IMR-90 (cell line): ENCODE data around the gene BMP15. TPM values are rescaled to one million over a fixed set of nuclear protein-coding genes. Genes with fewer than 3 reads are reported as not detected.
A peak's percentile ranks its signal among the peaks of the same experiment; 100 is the strongest.

Experiments
- ATAC-seq: fragments of 200-7000 bp; cut with Tn5 transposase; 2 replicates; pipeline ENCODE4 v1.9.1; 2020; ENCODE audit warnings: low read depth, mild to moderate bottlenecking, moderate library complexity
- BruUV-seq: library from RNA; stranded (reverse); fragments of 400-500 nt; replicated peaks from 2 replicates; lab custom pipeline; 2021; lab: Mats Ljungman, UMichigan
- CTCF ChIA-PET: fragments of 300-600 bp; formaldehyde crosslinking; extraction: SDS; loops from one replicate; lab custom pipeline; 2021; ENCODE audit warnings: antibody characterized with exemption; lab: Yijun Ruan, JAX
- POLR2A ChIA-PET: fragments of 300-600 bp; sonication (Branson Sonifier 250); formaldehyde crosslinking; loops from one replicate; lab custom pipeline; 2022; ENCODE audit warnings: antibody characterized with exemption; ENCODE audit not compliant: unreplicated experiment; lab: Charles Lee
- DNase-seq: peaks from one replicate; pipeline ENCODE4 v3.0.0; 2013
- H2AFZ ChIP-seq: replicated peaks from 2 replicates; pipeline ENCODE3; 2013; ENCODE audit warnings: low read length, mild to moderate bottlenecking; ENCODE audit not compliant: poor library complexity
- H2AK5ac ChIP-seq: 2 replicates; pipeline ENCODE4 v1.6.1; 2013; ENCODE audit warnings: low read depth, low read length, inconsistent platforms
- H2AK9ac ChIP-seq: replicated peaks from 2 replicates; pipeline ENCODE3; 2013; ENCODE audit warnings: mild to moderate bottlenecking, low read depth, low read length, moderate library complexity; ENCODE audit not compliant: poor library complexity
- H2BK120ac ChIP-seq: 2 replicates; pipeline ENCODE4 v1.6.1; 2013; ENCODE audit warnings: low read depth, low read length, inconsistent platforms
- H2BK15ac ChIP-seq: 3 replicates; pipeline ENCODE4 v1.6.1; 2013; ENCODE audit warnings: low read depth, low read length, inconsistent platforms
- H2BK20ac ChIP-seq: 2 replicates; pipeline ENCODE4 v1.6.1; 2013; ENCODE audit warnings: low read depth, mild to moderate bottlenecking, inconsistent platforms, low read length, moderate library complexity
- H2BK5ac ChIP-seq: 2 replicates; pipeline ENCODE4 v1.6.1; 2013; ENCODE audit warnings: mild to moderate bottlenecking, low read depth, low read length, inconsistent platforms; ENCODE audit not compliant: poor library complexity, severe bottlenecking
- H3K14ac ChIP-seq: replicated peaks from 2 replicates; pipeline ENCODE4 v1.6.1; 2013; ENCODE audit warnings: low read depth, low read length, inconsistent platforms
- H3K18ac ChIP-seq: 2 replicates; pipeline ENCODE4 v1.6.1; 2013; ENCODE audit warnings: low read depth, low read length, control low read depth
- H3K23ac ChIP-seq: 2 replicates; pipeline ENCODE4 v1.6.1; 2013; ENCODE audit warnings: low read depth, low read length, inconsistent platforms
- H3K27ac ChIP-seq: 2 replicates; pipeline ENCODE4 v1.5.1; 2013; ENCODE audit warnings: mild to moderate bottlenecking, control low read depth, low read length; ENCODE audit not compliant: insufficient read depth
- H3K27me3 ChIP-seq: 2 replicates; pipeline ENCODE4 v1.6.1; 2013; ENCODE audit warnings: low read length; ENCODE audit not compliant: control insufficient read depth, insufficient read depth
- H3K36me3 ChIP-seq: 2 replicates; pipeline ENCODE4 v1.6.1; 2013; ENCODE audit warnings: low read length, mixed read lengths; ENCODE audit not compliant: control insufficient read depth, insufficient read depth
- H3K4ac ChIP-seq: 2 replicates; pipeline ENCODE4 v1.6.1; 2013; ENCODE audit warnings: low read depth, low read length, inconsistent platforms
- H3K4me1 ChIP-seq: 2 replicates; pipeline ENCODE4 v1.6.1; 2013; ENCODE audit warnings: low read length, mixed read lengths; ENCODE audit not compliant: control insufficient read depth, insufficient read depth
- H3K4me2 ChIP-seq: 2 replicates; pipeline ENCODE4 v1.6.1; 2013; ENCODE audit warnings: low read depth, mild to moderate bottlenecking, control low read depth, low read length, moderate library complexity
- H3K4me3 ChIP-seq: 2 replicates; pipeline ENCODE4 v1.5.1; 2013; ENCODE audit warnings: low read depth, mild to moderate bottlenecking, control low read depth, low read length, moderate library complexity; ENCODE audit not compliant: insufficient read depth
- H3K56ac ChIP-seq: 2 replicates; pipeline ENCODE4 v1.6.1; 2013; ENCODE audit warnings: low read length, inconsistent platforms; ENCODE audit not compliant: insufficient read depth; ENCODE audit errors: extremely low read depth
- H3K79me1 ChIP-seq, 2 experiments: 2 replicates each; pipeline ENCODE4 v1.6.1; 2013; ENCODE audit warnings: low read length in 2 of 2, inconsistent platforms in 1 of 2, low read depth in 1 of 2
- H3K9ac ChIP-seq: 2 replicates; pipeline ENCODE4 v1.6.1; 2013; ENCODE audit warnings: low read depth, low read length, control low read depth
- H3K9me1 ChIP-seq: 2 replicates; pipeline ENCODE4 v1.6.1; 2013; ENCODE audit warnings: low read length, inconsistent platforms; ENCODE audit not compliant: insufficient read depth
- H3K9me3 ChIP-seq: 2 replicates; pipeline ENCODE4 v1.6.1; 2013; ENCODE audit warnings: low read length; ENCODE audit not compliant: control insufficient read depth, insufficient read depth
- H4K20me1 ChIP-seq: 2 replicates; pipeline ENCODE4 v1.6.1; 2013; ENCODE audit warnings: low read length, inconsistent platforms; ENCODE audit not compliant: insufficient read depth
- H4K5ac ChIP-seq: 2 replicates; pipeline ENCODE4 v1.6.1; 2013; ENCODE audit warnings: mild to moderate bottlenecking, low read depth, low read length, control low read depth
- H4K8ac ChIP-seq, 2 experiments: 2 replicates each; pipeline ENCODE4 v1.6.1; 2013; ENCODE audit warnings: low read depth in 2 of 2, low read length in 2 of 2, control low read depth in 1 of 2, inconsistent platforms in 1 of 2
- H4K91ac ChIP-seq: 2 replicates; pipeline ENCODE4 v1.6.1; 2013; ENCODE audit warnings: low read depth, low read length, inconsistent platforms; ENCODE audit not compliant: insufficient read depth
- CHD1 ChIP-seq: IDR thresholded peaks from 2 replicates; pipeline ENCODE4 v1.6.1; 2012; ENCODE audit warnings: low read depth, low read length, improper control_type of control experiment
- WGBS, 2 experiments: methylation state at CpG; one replicate each; pipeline versions ENCODE4 v1.1.5 to v1.1.7; 2013; ENCODE audit warnings: missing lambda C conversion rate in 2 of 2; ENCODE audit not compliant: insufficient read length in 1 of 2; ENCODE audit errors: extremely low coverage in 2 of 2; 5-methylcytosine and 5-hydroxymethylcytosine counted together
- dilution Hi-C: fragments of 300-500 bp; cut with HindIII; formaldehyde crosslinking; loops from one replicate; pipeline ENCODE4 v1.14.3; 2018; ENCODE audit warnings: low sequenced_read_pairs; ENCODE audit not compliant: unreplicated experiment
- in situ Hi-C: fragments of 300-500 bp; cut with MboI; formaldehyde crosslinking; loops from 3 replicates; pipeline ENCODE4 v1.14.3; 2019; ENCODE audit warnings: low sequenced_read_pairs, inconsistent platforms, mixed read lengths
- intact Hi-C: fragments of 100-400 bp; cut with micrococcal nuclease; formaldehyde crosslinking; loops from 2 replicates; pipeline ENCODE4 v1.10.0; 2022
- polyA plus RNA-seq, 3 experiments: library from polyadenylated mRNA; depleted of rRNA; stranded (reverse); fragments of >200 nt; gene quantifications; 2 replicates each; pipeline ENCODE4 v1.2.3, GENCODE V29; 2012; ENCODE audit warnings: low replicate concordance in 1 of 3
- total RNA-seq: library from RNA; depleted of rRNA; stranded (reverse); fragments of >200 nt; gene quantifications from 2 replicates; pipeline ENCODE4 v1.2.3, GENCODE V29; 2012
- TF ChIP-seq, protein P1 (sequence below): conservative IDR thresholded peaks from 2 replicates; pipeline ENCODE4 v1.5.1; 2012; ENCODE audit warnings: mild to moderate bottlenecking, low read depth, low read length, improper control_type of control experiment

BMP15 gene
- total and polyA plus RNA-seq, 2 of the 4 experiments (the other 2 are of a cell fraction), result not detected

DNA sequence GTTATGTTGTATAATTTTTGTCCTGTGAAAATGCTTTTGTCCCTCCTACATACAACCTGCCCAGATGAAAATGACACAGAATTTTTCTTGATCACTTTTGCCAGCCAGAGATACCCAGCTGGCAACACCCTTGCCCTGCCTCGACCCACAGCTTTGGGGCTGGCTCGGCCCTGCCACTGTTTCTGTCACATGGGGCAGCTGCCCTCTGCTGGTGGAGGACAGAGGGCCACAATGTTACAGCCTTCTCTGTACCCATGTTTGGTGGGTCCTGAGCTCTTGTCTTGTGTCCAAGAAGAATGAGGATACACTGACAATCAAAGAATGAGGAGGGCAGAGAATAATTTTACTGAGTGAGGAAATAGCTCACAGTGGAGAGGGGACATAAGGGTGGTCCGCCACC lies 31.1 kb downstream of the BMP15 start:
- Histone ChIP-seq H3K27me3 (no peaks in the 10 kb centered on the region; the same call in none of the 2 replicates), H2BK20ac (no peak overlapping the region), H3K4me2 (no peak overlapping the region), H4K91ac (no peak overlapping the region), H3K9me3 (no peaks in the 10 kb centered on the region), H3K9ac (no peak overlapping the region), H2AK9ac (no peak overlapping the region), H3K56ac (no peak overlapping the region), H3K23ac (no peak overlapping the region), H3K4me1 (no peaks in the 10 kb centered on the region), H3K14ac (no peak overlapping the region), H3K9me1 (no peaks in the 10 kb centered on the region), H3K27ac (no peak overlapping the region), H3K18ac (no peak overlapping the region), H3K4ac (no peak overlapping the region), H2AFZ (no peak overlapping the region), H3K36me3 (no peaks in the 10 kb centered on the region), H4K8ac (no peak overlapping the region), H2AK5ac (no peak overlapping the region), H4K5ac (no peak overlapping the region), H2BK15ac (no peak overlapping the region), H3K4me3 (no peak overlapping the region), H3K79me1 (no peaks in the 10 kb centered on the region), H4K20me1 (no peaks in the 10 kb centered on the region), H2BK120ac (no peak overlapping the region), H2BK5ac (no peak overlapping the region)
- ATAC-seq (no peak), DNase-seq (no peak)
- POLR2A ChIA-PET, result no interaction called here
- BruUV-seq, result no TSS peak
- intact Hi-C loops, result loop anchor here (5.0 kb wide), 1 partner anchor 249 kb away; no protein-coding TSS in a partner anchor
- dilution Hi-C loops, result no loop called here
- in situ Hi-C loops, result no loop called here
- TF ChIP-seq CHD1, result no peak
- TF ChIP-seq, protein P1, sequence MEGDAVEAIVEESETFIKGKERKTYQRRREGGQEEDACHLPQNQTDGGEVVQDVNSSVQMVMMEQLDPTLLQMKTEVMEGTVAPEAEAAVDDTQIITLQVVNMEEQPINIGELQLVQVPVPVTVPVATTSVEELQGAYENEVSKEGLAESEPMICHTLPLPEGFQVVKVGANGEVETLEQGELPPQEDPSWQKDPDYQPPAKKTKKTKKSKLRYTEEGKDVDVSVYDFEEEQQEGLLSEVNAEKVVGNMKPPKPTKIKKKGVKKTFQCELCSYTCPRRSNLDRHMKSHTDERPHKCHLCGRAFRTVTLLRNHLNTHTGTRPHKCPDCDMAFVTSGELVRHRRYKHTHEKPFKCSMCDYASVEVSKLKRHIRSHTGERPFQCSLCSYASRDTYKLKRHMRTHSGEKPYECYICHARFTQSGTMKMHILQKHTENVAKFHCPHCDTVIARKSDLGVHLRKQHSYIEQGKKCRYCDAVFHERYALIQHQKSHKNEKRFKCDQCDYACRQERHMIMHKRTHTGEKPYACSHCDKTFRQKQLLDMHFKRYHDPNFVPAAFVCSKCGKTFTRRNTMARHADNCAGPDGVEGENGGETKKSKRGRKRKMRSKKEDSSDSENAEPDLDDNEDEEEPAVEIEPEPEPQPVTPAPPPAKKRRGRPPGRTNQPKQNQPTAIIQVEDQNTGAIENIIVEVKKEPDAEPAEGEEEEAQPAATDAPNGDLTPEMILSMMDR, result peak; percentile 29
- CTCF ChIA-PET, result interaction anchor here (0.7 kb wide), 1 partner anchor 10 kb away, joined by 3 read pairs; no protein-coding TSS in a partner anchor
- no CpG with 5 or more reads among the region's 3 CpGs for WGBS, 2 experiments
